Right lobe of liver (tissue), 6 donors: ENCODE results near the gene PLCL1. TPM values are rescaled to one million over a fixed set of nuclear protein-coding genes. Genes with fewer than 3 reads are reported as not detected.

Experiments used
- ATAC-seq, 4 donors: fragments of 200-7000 bp; cut with Tn5 transposase; one replicate each; pipeline ENCODE4 v1.9.1; 2020; ENCODE audit warnings: mild to moderate bottlenecking in 4 of 4, moderate library complexity in 4 of 4
- DNase-seq, 3 donors: peaks; one replicate each; pipeline ENCODE4 v3.0.0-alpha.2; 2020
- H3K27ac ChIP-seq, 3 donors: fragments of 200-600 bp; one replicate each; pipeline ENCODE4 v1.8.0; 2022
- H3K27me3 ChIP-seq, 2 donors: fragments of 200-600 bp; one replicate each; pipeline ENCODE4 v1.8.0; 2022
- H3K36me3 ChIP-seq, 4 donors: fragments of 200-600 bp; sonication (generic) in 1 of 4; one replicate each; pipeline versions ENCODE4 v1.5.1 to v1.8.0; 2017 to 2022; ENCODE audit warnings: control low read depth in 1 of 4
- H3K4me1 ChIP-seq, 4 donors: fragments of 200-600 bp; sonication (generic) in 1 of 4; one replicate each; pipeline versions ENCODE4 v1.5.1 to v1.8.0; 2017 to 2022; ENCODE audit warnings: control low read depth in 1 of 4
- H3K4me3 ChIP-seq, 3 donors: fragments of 200-600 bp; one replicate each; pipeline ENCODE4 v1.8.0; 2022
- H3K9me3 ChIP-seq, 4 donors: fragments of 200-600 bp; sonication (generic) in 1 of 4; one replicate each; pipeline versions ENCODE4 v1.5.1 to v1.8.0; 2017 to 2022; ENCODE audit warnings: control low read depth in 1 of 4
- POLR2A ChIP-seq: fragments of 450-650 bp; IDR thresholded peaks from one replicate; pipeline ENCODE4 v1.6.1; 2017; ENCODE audit warnings: antibody characterized with exemption, mild to moderate bottlenecking
- WGBS: methylation state at CpG from one replicate; pipeline ENCODE4 v1.1.6; 2018; ENCODE audit warnings: low coverage, low lambda C conversion rate; ENCODE audit not compliant: insufficient coverage; ENCODE audit errors: missing lambda C conversion rate; 5-methylcytosine and 5-hydroxymethylcytosine counted together
- intact Hi-C, 2 donors: fragments of 100-400 bp; cut with DNase I; formaldehyde crosslinking; loops; one replicate each; pipeline versions ENCODE4 v1.11.2 to v1.14.1; 2022
- total RNA-seq, 6 experiments: library from RNA; depleted of rRNA in 2 of 6; stranded (reverse); fragments of >200 nt in 2 of 6; fragmentation: NEBNext Ultra II Directional in 3 of 6; extraction: Animal tissue kit (Norgen Biotek cat#: 25700) in 3 of 6; gene quantifications; one replicate each; pipeline versions ENCODE4 v1.1.0 to v1.2.4, GENCODE V29; 2016 to 2023
- TF ChIP-seq, protein P1 (sequence below), 4 donors: fragments of 200-600 bp in 3 of 4; fragments of 450-650 bp in 1 of 4; IDR thresholded peaks; one replicate each; pipeline versions ENCODE4 v1.5.1 to v1.8.0; 2016 to 2022; ENCODE audit warnings: antibody characterized with exemption in 4 of 4, mild to moderate bottlenecking in 2 of 4
- donor health status: DM: no; HTN: yes; CAD: no.
- donor health status: DM: no; HTN: no; CAD: no.
- donor health status: DM: no; HTN: no; CAD: no.
- donor health status: DM: no; HTN: yes; CAD: no.
- donor health status: DM: no; HTN: yes; CAD: no.

PLCL1 gene
- total RNA-seq, 6 experiments from 2014 or later = 0.12 to 0.37 (median 0.24) TPM

DNA sequence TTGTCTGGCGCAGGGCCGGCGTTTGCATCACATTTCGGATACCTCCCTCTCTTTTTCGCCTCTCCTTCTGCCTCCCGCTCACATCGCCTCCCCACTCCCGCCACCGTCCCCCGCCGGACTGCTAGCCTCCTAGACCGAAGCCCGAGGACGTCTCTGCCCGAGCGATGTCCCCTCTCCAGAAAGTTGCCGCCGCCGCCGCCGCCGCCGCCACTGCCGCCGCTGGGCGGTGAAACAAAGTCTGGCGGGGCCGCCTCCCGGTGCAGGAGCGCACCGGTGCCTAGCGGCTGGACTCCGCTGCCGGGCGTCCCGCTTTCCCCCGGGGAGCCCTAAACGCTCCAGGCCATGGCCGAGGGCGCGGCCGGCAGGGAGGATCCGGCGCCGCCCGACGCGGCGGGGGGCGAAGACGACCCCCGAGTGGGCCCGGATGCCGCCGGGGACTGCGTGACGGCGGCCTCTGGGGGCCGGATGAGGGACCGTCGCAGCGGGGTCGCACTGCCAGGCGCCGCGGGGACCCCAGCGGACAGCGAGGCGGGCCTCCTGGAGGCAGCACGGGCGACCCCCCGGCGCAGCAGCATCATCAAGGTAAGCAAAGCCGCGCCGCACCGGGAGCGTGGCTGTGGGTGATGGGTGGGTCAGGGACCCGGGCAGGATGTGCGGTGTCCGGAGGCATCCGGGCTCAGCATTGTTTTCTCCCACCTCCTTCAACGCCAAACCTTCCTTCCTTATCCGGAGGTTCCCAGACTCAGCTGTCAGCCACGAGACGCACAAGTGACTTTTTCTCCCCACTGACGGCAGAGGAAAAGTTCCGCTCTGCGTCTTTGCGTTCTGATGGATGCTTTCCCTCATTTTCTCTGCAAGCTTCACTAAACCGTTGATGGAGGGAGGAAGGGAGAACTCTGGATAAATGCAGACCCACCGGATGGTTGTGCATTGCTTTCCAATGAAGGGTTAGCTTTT, 643 bp downstream of the PLCL1 start:
- 2% methylated on average over 26 of the region's 92 CpGs for WGBS
- peak overlapping the region in 1 of 3 donors; percentile 22 for H3K27ac ChIP-seq
- DNase-seq = peak; percentile 34 to 50 (median 44)
- no peaks in the 10 kb centered on the region for H3K36me3 ChIP-seq
- no peaks in the 10 kb centered on the region for H3K27me3 ChIP-seq
- H3K4me3 ChIP-seq = peak overlapping the region; percentile 49 to 58 (median 51)
- intact Hi-C loops = loop anchor here in 1 of 2 donors (5.0 kb wide), 1 partner anchor 322 kb away; no protein-coding TSS in a partner anchor
- no peaks in the 10 kb centered on the region for H3K9me3 ChIP-seq
- TF ChIP-seq, protein P1, sequence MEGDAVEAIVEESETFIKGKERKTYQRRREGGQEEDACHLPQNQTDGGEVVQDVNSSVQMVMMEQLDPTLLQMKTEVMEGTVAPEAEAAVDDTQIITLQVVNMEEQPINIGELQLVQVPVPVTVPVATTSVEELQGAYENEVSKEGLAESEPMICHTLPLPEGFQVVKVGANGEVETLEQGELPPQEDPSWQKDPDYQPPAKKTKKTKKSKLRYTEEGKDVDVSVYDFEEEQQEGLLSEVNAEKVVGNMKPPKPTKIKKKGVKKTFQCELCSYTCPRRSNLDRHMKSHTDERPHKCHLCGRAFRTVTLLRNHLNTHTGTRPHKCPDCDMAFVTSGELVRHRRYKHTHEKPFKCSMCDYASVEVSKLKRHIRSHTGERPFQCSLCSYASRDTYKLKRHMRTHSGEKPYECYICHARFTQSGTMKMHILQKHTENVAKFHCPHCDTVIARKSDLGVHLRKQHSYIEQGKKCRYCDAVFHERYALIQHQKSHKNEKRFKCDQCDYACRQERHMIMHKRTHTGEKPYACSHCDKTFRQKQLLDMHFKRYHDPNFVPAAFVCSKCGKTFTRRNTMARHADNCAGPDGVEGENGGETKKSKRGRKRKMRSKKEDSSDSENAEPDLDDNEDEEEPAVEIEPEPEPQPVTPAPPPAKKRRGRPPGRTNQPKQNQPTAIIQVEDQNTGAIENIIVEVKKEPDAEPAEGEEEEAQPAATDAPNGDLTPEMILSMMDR (IDR thresholded peaks at IDR 0.05) = no peak
- no peak for TF ChIP-seq POLR2A
- peaks cover 0 to 11% (median 2%) of the 10 kb centered on the region in 4 donors for H3K4me1 ChIP-seq
- ATAC-seq = peak; percentile 8 to 39 (median 20)

DNA sequence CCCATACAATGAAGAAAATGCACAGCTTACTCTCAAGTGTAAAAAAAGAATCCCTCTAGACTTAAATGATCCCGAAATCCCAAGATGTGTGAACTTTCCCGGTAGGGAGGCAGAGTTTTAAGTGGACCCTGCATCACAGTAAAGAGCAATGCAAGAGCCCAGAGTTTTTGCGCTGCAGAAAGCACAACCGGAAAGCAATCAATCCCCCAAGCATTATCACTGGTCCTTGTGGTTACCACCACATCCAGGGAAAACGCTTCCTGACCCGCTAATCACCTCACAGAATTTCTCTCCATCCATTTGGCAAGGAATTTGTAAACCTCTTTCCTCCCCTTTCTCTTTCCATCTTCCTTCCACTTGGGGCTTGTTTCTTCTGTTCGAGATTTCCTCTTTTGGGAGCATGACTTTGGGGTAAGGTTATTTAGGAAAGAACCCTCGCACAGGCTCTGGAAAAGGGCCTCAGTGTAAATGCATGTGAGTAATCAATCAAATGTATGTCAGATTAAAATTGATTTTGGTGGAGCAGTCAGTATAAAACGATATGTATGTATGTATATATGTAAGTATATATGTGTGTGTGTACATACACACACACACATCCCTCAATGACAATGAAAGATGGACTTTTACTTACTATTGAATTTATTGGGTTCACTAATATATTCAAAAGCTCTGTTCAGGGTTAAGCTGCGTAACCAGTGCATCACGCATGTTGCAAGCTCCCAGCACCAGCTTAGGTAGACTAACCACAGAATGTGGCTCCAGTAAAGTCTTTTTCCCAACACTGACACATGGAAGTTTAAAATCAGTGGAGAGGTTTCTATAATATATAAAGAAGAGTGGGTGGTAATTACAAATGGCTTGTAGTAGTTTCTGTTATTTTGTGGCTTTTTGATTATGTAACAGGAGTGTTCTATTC, 1.6 kb downstream of the PLCL1 start:
- Histone ChIP-seq H3K27me3 (no peaks in the 10 kb centered on the region), H3K9me3 (no peaks in the 10 kb centered on the region), H3K27ac (no peak overlapping the region), H3K36me3 (no peaks in the 10 kb centered on the region), H3K4me3 (peak overlapping the region; percentile 49 to 58 (median 51)), H3K4me1 (peaks cover 0 to 11% (median 2%) of the 10 kb centered on the region in 4 donors)
- intact Hi-C loops = no loop called here
- 25% methylated on average over 11 of the region's 11 CpGs for WGBS
- TF ChIP-seq, protein P1 (IDR thresholded peaks at IDR 0.05) = no peak
- no peak for TF ChIP-seq POLR2A
- DNase-seq = no peak
- ATAC-seq = no peak

DNA sequence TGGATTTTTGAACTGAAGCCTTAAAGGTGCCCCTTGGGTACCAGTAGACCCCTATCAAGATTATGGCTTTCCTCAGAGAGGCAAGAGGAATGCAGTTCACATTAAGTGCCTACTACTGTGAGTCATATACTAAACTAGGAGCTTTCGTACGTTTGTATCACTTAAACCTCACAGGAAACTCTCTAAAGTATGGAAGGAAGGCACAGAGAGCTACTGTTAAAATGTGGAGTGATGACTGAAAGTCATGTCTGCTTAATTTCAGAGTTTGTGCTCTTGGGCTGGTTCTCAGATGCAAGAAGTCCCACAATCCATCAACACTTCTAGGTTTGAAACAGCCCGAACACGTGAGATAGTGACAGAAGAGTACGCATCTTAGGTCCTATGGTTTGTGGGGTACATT, 4.7 kb downstream of the PLCL1 start:
- Histone ChIP-seq H3K9me3 (no peaks in the 10 kb centered on the region), H3K4me1 (peaks cover 0 to 6% (median under 1%) of the 10 kb centered on the region in 4 donors), H3K4me3 (no peak overlapping the region), H3K27ac (no peak overlapping the region), H3K27me3 (no peaks in the 10 kb centered on the region), H3K36me3 (no peaks in the 10 kb centered on the region)
- intact Hi-C loops = no loop called here
- TF ChIP-seq, protein P1 (IDR thresholded peaks at IDR 0.05) = no peak
- no peak for TF ChIP-seq POLR2A
- DNase-seq (no peak), ATAC-seq (no peak)
- 80% methylated on average over 5 of the region's 5 CpGs for WGBS

DNA sequence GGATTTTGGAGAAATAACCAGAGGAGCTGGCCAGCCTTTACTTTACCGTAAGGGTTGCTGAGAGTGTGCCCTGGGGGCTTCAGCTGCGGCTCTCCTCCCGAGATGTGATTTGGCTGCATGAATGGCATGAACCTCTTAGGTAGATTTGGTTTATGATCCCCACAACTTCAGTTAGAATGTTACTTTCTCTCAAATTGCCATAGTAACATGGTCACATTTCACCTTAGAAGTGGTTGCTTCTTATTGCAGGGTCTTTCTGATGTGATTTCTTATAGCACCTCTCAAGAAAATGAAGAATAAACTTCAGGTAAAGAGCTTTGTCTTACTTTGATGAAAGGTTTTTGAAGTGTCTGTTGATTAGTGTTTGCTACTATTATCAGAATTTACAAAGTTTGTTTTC, 5.6 kb downstream of the PLCL1 start:
- intact Hi-C loops = no loop called here
- DNase-seq = no peak
- ATAC-seq = no peak
- H3K9me3 ChIP-seq = no peaks in the 10 kb centered on the region
- H3K36me3 ChIP-seq = no peaks in the 10 kb centered on the region
- H3K27me3 ChIP-seq = no peaks in the 10 kb centered on the region
- 74% methylated on average over 3 of the region's 3 CpGs for WGBS
- TF ChIP-seq, protein P1 (IDR thresholded peaks at IDR 0.05) = no peak
- no peak for TF ChIP-seq POLR2A
- H3K4me1 ChIP-seq = peaks cover 0 to 2% (median 0%) of the 10 kb centered on the region in 4 donors
- no peak overlapping the region for H3K4me3 ChIP-seq
- H3K27ac ChIP-seq = no peak overlapping the region
